ENCODE data around the gene CLASP1. TPM values are rescaled to one million over a fixed set of nuclear protein-coding genes. Genes with fewer than 3 reads are reported as not detected.

CLASP1 gene
- total and polyA plus RNA-seq, 5 donors = 19.1 to 62.4 (median 60.7) TPM

Other genes starting within 250 kb of the CLASP1 start
- 10 to 100 TPM in 1 of 4 donors, not detected in 3; 12.7 TPM for gene RNU4ATAC, start 118.6 kb downstream of the CLASP1 start, total RNA-seq
- not detected for gene RNU4ATAC, start 118.6 kb downstream of the CLASP1 start, polyA plus RNA-seq
- 10 to 100 TPM; 19.4 to 26.4 (median 24.6) TPM for gene NIFK, start 87.4 kb upstream of the CLASP1 start, total RNA-seq
- gene NIFK, start 87.4 kb upstream of the CLASP1 start, polyA plus RNA-seq = 17.9 TPM
- gene TSN, start 106.2 kb upstream of the CLASP1 start, total RNA-seq = 10 to 100 TPM; 40.5 to 43.7 (median 41.9) TPM
- gene TSN, start 106.2 kb upstream of the CLASP1 start, polyA plus RNA-seq = 21.3 TPM

All from right cardiac atrium (tissue), 5 donors.